K562 (cell line): ENCODE data around the gene PARK7. TPM values are rescaled to one million over a fixed set of nuclear protein-coding genes. Genes with fewer than 3 reads are reported as not detected.

Experiments used
- FOXK2 ChIP-seq, 2 experiments: fragments of 450-650 bp; IDR thresholded peaks in 1 of 2; conservative IDR thresholded peaks in 1 of 2; 2 replicates each; pipeline ENCODE4 v1.6.1; 2016; ENCODE audit warnings: low read depth in 2 of 2, mild to moderate bottlenecking in 1 of 2
- FOXM1 ChIP-seq, 2 experiments: fragments of 450-650 bp in 1 of 2; sonication (generic) in 1 of 2; formaldehyde crosslinking in 1 of 2; IDR thresholded peaks; 2 replicates each; pipeline versions ENCODE4 v1.6.1 to v1.9.0; 2017 to 2022; ENCODE audit warnings: low read depth in 2 of 2, mild to moderate bottlenecking in 2 of 2, missing genetic modification reagents in 1 of 2, moderate library complexity in 1 of 2
- HMGN3 ChIP-seq: IDR thresholded peaks from 2 replicates; pipeline ENCODE4 v1.6.1; 2011; ENCODE audit warnings: borderline replicate concordance, low read depth, mild to moderate bottlenecking, mixed read lengths, low read length; ENCODE audit not compliant: insufficient read length; ENCODE audit errors: extremely low read depth
- ILF3 ChIP-seq: fragments of 450-650 bp; IDR thresholded peaks from 2 replicates; pipeline ENCODE4 v1.6.1; 2018; ENCODE audit warnings: antibody characterized with exemption, mild to moderate bottlenecking, moderate library complexity, borderline replicate concordance
- IRF2 ChIP-seq: sonication (generic); formaldehyde crosslinking; IDR thresholded peaks from 2 replicates; pipeline ENCODE4 v1.8.1; 2022; ENCODE audit warnings: mild to moderate bottlenecking, missing genetic modification reagents
- MAFK ChIP-seq: IDR thresholded peaks from 2 replicates; pipeline ENCODE4 v1.6.1; 2011; ENCODE audit warnings: low read length, improper control_type of control experiment
- SAFB ChIP-seq: fragments of 200-400 bp; formaldehyde crosslinking; IDR thresholded peaks from 2 replicates; pipeline ENCODE4 v1.6.1; 2017; ENCODE audit warnings: low read depth, low read length, borderline replicate concordance
- SOX6 ChIP-seq: fragments of 450-650 bp; IDR thresholded peaks from 2 replicates; pipeline ENCODE4 v1.6.1; 2014; ENCODE audit warnings: mild to moderate bottlenecking
- STAT5A ChIP-seq: IDR thresholded peaks from 2 replicates; pipeline ENCODE4 v1.6.1; 2012; ENCODE audit warnings: low read length, inconsistent platforms, borderline replicate concordance
- XRCC3 ChIP-seq: fragments of 450-650 bp; IDR thresholded peaks from 2 replicates; pipeline ENCODE4 v1.6.1; 2017; ENCODE audit warnings: mild to moderate bottlenecking, moderate library complexity
- ZFP36 ChIP-seq: fragments of 150-350 bp; IDR thresholded peaks from 2 replicates; pipeline ENCODE4 v1.6.1; 2018; ENCODE audit warnings: low read length, low read depth; ENCODE audit not compliant: partially characterized antibody
- ZKSCAN8 ChIP-seq: fragments of 200-800 bp; sonication (Bioruptor generic); IDR thresholded peaks from 2 replicates; pipeline ENCODE4 v1.6.1; 2016; ENCODE audit warnings: missing genetic modification characterization, missing compliant biosample characterization
- ZNF134 ChIP-seq: fragments of 250-450 bp; sonication (Bioruptor Pico); conservative IDR thresholded peaks from 2 replicates; pipeline ENCODE4 v1.4.0; 2020
- ZNF316 ChIP-seq: fragments of 450-650 bp; IDR thresholded peaks from 2 replicates; pipeline ENCODE4 v1.6.1; 2016
- polyA plus RNA-seq, 8 experiments: library from polyadenylated mRNA; depleted of rRNA in 4 of 8; stranded (reverse) in 5 of 8; unstranded in 3 of 8; fragments of >200 nt; fragmentation: Nextera tagmentation in 2 of 8; fragmentation: Illumina TruSeq in 1 of 8; extraction: Ambion mirVana in 2 of 8; extraction: Trizol in 1 of 8; gene quantifications; 2 replicates each; pipeline versions ENCODE4 v1.2.1 to v1.2.3, GENCODE V29; 2011 to 2014; ENCODE audit warnings: inconsistent platforms in 1 of 8, missing spikeins in 1 of 8
- total RNA-seq, 7 experiments: library from RNA; depleted of rRNA in 6 of 7; stranded (reverse); fragments of >200 nt in 6 of 7; fragmentation: Illumina TruSeq in 2 of 7; extraction: Trizol in 2 of 7; gene quantifications; 2 replicates each; pipeline versions ENCODE4 v1.2.1 to v1.2.3, GENCODE V29; 2011 to 2021; ENCODE audit warnings: low replicate concordance in 1 of 7
- TF ChIP-seq, protein P1 (sequence below): fragments of 150-350 bp; conservative IDR thresholded peaks from 2 replicates; pipeline ENCODE4 v1.6.1; 2014; ENCODE audit warnings: low read length
- TF ChIP-seq, protein P2 (sequence below): fragments of 250-450 bp; sonication (Bioruptor Pico); IDR thresholded peaks from 2 replicates; pipeline ENCODE4 v1.4.0; 2020
- TF ChIP-seq, protein P3 (sequence below): sonication (generic); formaldehyde crosslinking; IDR thresholded peaks from 2 replicates; pipeline ENCODE4 v1.8.0; 2022; ENCODE audit warnings: mild to moderate bottlenecking, missing genetic modification reagents
- TF ChIP-seq, protein P4 (sequence below): sonication (generic); formaldehyde crosslinking; IDR thresholded peaks from 2 replicates; pipeline ENCODE4 v1.8.0; 2022; ENCODE audit warnings: mild to moderate bottlenecking, missing genetic modification reagents, borderline replicate concordance

PARK7 gene
- total and polyA plus RNA-seq, 9 of the 15 experiments (the other 6 are each of a cell fraction or from before 2014, with no cell fraction given) = 374 to 1,298 (median 484) TPM

DNA sequence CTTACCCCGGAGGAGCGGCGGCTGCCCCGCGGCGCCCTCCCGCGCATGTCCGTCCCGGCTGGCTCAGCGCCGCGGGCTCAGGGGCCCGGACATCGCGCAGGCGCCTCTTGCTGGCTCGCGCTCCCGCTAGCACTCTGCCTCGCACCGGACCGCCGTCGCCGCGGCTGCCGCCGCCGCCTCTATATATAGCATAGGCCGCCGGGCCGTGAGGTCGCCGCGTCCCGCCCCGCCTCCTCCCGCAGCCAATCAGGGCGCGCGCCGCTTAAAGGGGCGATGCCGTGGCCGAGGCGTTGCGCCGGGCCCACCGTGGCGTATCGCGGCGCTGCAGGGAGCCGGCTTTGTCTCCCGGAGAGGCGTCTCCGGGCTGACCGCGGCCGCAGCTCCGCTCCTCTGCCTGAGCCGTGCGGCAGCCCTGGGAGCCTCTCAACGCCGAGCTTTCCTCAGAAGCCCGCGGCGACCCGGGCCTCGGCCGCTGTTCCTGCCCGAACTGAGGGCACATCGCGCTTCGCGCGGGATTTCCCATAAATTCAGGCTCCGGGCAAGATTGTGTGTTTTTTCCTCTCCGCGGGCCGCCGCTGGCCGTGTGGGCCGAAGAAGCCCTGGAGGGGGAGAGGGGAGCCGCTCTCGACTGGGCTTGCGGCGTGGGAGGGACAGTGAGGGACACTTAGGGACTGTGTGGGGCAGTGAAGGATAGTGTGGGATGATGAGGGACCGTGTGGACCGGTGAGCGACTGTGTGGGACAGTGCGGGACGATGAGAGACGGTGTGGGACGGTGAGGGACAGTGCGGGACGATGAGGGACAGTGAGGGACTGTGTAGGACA is 64.9 kb downstream of the PARK7 start, which contains the start of gene ERRFI1 (continued):
- TF ChIP-seq, protein P1, sequence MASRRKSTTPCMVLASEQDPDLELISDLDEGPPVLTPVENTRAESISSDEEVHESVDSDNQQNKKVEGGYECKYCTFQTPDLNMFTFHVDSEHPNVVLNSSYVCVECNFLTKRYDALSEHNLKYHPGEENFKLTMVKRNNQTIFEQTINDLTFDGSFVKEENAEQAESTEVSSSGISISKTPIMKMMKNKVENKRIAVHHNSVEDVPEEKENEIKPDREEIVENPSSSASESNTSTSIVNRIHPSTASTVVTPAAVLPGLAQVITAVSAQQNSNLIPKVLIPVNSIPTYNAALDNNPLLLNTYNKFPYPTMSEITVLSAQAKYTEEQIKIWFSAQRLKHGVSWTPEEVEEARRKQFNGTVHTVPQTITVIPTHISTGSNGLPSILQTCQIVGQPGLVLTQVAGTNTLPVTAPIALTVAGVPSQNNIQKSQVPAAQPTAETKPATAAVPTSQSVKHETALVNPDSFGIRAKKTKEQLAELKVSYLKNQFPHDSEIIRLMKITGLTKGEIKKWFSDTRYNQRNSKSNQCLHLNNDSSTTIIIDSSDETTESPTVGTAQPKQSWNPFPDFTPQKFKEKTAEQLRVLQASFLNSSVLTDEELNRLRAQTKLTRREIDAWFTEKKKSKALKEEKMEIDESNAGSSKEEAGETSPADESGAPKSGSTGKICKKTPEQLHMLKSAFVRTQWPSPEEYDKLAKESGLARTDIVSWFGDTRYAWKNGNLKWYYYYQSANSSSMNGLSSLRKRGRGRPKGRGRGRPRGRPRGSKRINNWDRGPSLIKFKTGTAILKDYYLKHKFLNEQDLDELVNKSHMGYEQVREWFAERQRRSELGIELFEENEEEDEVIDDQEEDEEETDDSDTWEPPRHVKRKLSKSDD = no peak
- TF ChIP-seq, protein P2, sequence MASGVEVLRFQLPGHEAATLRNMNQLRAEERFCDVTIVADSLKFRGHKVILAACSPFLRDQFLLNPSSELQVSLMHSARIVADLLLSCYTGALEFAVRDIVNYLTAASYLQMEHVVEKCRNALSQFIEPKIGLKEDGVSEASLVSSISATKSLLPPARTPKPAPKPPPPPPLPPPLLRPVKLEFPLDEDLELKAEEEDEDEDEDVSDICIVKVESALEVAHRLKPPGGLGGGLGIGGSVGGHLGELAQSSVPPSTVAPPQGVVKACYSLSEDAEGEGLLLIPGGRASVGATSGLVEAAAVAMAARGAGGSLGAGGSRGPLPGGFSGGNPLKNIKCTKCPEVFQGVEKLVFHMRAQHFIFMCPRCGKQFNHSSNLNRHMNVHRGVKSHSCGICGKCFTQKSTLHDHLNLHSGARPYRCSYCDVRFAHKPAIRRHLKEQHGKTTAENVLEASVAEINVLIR (CRISPR knock-in tag) = no peak
- TF ChIP-seq SOX6 (peak; percentile 48; the same call in 1 of the 2 replicates), ZNF134 (CRISPR knock-in tag) (no peak), SAFB (no peak), ZFP36 (no peak), ILF3 (0 out of 2 replicates have a peak, but pooled peaks have one; percentile 30), XRCC3 (no peak), ZNF316 (no peak), MAFK (no peak), STAT5A (no peak), FOXK2 (conservative IDR thresholded peaks at IDR 0.05 in 1 of 2, IDR thresholded peaks at IDR 0.05 in 1 of 2; ENCODE audit: low read depth in 2 of 2) (no peak), HMGN3 (peak; percentile 65), FOXM1 (IDR thresholded peaks at IDR 0.05; ENCODE audit: low read depth) (no peak), FOXM1 (CRISPR knock-in tag; IDR thresholded peaks at IDR 0.05; ENCODE audit: low read depth) (peak; percentile 72; the same call in 1 of the 2 replicates), ZKSCAN8 (CRISPR knock-in tag) (no peak), IRF2 (peak; percentile 78; the same call in 1 of the 2 replicates)
- TF ChIP-seq, protein P3, sequence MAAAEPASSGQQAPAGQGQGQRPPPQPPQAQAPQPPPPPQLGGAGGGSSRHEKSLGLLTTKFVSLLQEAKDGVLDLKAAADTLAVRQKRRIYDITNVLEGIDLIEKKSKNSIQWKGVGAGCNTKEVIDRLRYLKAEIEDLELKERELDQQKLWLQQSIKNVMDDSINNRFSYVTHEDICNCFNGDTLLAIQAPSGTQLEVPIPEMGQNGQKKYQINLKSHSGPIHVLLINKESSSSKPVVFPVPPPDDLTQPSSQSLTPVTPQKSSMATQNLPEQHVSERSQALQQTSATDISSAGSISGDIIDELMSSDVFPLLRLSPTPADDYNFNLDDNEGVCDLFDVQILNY = peak; percentile 97
- TF ChIP-seq, protein P4, sequence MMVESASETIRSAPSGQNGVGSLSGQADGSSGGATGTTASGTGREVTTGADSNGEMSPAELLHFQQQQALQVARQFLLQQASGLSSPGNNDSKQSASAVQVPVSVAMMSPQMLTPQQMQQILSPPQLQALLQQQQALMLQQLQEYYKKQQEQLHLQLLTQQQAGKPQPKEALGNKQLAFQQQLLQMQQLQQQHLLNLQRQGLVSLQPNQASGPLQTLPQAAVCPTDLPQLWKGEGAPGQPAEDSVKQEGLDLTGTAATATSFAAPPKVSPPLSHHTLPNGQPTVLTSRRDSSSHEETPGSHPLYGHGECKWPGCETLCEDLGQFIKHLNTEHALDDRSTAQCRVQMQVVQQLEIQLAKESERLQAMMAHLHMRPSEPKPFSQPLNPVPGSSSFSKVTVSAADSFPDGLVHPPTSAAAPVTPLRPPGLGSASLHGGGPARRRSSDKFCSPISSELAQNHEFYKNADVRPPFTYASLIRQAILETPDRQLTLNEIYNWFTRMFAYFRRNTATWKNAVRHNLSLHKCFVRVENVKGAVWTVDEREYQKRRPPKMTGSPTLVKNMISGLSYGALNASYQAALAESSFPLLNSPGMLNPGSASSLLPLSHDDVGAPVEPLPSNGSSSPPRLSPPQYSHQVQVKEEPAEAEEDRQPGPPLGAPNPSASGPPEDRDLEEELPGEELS (CRISPR knock-in tag) = peak; percentile 97; the same call in 1 of the 2 replicates
